HG02970 (cell line): ENCODE results near the gene DSCAM.

Experiments used
- ATAC-seq: cut with Tn5 transposase; IDR thresholded peaks from one replicate; pipeline ENCODE4 v1.9.1; 2021; ENCODE audit warnings: mild to moderate bottlenecking, moderate library complexity, moderate number of reproducible peaks; ENCODE audit not compliant: unreplicated experiment, low FRiP score

The DSCAM gene

DNA sequence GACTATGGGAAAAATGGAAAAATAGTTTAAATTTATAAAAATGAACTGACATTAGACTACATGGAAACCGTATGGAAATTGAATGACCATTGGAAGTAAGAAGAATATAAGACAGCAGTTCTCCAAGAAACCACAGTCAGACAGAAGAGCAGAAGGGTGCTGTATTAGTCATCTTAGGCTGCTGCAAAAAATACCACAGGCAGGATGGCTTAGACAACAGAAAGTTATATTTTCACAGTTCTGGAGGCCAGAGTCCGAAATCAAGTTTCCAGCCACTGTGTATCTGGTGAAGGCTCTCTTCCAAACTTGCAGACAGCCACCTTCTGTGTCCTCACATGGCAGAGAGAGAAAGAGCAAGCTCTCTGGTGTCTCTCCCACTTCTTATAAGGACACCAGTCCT, 175.2 kb downstream of the DSCAM start:
- ATAC-seq, result no peak

DNA sequence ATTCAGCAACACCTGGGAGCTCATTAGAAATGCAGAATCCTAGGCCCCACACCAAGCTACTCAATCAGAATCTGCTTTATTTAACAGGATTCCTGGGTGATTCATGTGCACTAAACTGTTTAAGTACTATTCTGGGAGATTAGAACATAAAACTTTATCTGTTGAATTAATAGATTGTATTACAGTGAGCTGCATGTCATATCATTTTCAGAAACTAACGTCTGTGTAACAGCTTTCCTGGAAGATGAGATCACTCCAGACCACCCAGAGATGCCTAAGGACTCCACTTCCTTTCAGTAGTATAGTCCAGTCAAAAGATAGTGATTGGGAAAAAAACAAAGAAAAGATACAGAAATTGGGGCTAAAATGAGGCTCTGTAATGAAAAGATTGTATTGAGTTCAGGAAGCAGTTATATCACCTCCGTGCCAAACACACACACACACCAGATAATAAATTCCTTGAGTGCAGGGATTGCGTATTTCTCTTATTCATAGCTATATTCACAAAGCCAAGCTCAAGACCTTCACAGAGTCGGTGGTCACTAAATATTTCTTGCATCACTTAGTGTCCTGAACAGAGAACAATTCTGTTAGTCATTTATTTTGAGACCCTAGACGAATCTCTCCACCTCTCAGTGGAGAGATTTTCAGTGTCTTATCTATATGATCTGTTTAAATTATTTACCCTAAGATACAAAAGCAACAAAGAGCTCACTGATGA, 178.2 kb downstream of the DSCAM start:
- ATAC-seq, result no peak

DNA sequence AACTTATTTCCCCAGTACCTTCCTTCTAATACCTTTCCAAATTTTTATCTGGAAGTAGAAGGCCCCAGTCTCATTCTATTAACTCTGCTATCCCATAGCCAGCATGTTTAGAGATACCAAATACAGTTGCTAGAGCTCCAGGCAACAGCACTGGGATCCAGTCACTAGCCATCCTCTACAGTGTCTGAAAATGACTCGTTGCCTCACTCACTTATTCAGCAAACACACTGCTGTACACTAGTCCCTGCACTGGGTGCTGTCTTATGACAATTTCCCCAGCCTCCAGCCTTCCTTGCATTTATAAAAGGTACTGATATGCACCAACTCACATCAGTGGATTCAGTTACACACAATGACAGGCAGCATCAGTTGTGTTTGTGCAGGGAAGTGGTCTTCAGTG, 179.0 kb downstream of the DSCAM start:
- no peak for ATAC-seq

DNA sequence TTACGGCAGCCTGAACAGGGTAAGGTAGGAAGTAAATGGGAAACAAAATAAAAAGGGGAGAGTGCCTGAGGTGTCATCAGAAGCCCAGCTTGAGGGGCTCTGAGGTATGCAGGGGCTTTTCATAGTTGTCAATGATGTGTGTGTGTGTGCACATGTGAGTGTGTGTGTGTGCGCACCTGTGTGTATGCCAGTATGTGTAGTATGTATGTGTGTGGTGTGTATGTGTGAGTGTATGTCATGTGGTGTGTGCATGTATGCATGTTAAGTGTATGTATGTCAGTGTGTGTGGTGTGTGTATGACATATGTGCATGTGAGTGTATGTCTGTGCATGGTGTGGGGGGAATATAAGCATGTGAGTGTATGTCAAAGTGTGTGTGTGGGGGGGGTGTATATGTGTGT, 184.1 kb downstream of the DSCAM start:
- no peak for ATAC-seq

DNA sequence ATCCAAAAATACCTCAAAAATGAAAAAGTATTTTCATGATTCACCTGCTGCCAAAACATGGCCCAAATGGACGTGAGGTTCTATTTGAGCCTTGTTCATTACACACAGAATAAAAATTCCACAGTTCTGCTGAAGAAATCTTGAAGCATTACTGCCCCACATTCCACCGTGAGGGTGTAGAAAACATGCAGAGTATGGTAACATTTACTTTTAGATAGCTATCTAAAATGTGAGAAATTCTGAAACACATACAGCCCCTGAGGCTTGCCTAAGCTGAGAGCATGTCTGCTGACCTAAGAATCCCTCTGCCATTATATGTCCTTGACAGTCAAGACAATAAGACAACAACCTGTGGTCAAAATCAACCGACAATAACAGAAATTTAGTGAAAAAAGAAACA, 186.5 kb downstream of the DSCAM start:
- no peak for ATAC-seq

DNA sequence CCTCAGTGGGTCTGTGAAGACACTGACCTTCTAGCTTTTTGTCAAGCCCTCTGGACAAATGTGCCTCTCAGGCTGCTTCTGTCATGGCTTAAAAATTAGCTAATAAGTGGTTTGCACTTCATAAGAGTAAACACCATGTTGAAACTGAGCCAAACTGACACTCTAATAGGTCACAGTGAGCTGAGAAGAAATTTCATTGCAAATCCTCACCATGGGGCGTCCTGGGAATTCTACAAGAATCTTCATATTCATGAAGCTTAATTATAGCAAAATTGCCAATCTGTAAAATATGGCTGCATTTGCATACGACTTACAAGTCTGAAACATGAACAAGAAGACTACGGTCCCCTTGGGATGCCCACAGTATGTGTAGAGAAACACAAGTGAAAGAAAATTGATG, 188.6 kb downstream of the DSCAM start:
- ATAC-seq, result no peak

DNA sequence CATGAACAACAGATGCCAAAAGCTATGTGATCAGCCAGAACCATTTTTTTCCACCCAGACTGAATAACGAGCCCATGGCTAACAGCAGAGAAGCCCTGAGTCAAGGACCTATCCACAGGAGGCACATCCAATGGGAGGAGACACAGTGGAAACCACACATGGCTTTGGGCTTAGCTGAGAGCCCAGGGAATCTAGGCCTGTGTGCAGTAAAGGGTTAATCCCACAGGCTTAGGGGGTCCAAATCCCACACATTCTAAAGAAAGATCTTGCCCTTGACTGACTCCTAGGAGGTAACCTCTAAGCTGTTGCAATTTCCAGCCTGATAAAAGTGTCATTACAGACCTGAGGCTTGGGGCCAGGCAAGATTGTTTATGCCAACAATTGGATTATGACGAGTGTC, 194.5 kb downstream of the DSCAM start:
- ATAC-seq, result no peak

DNA sequence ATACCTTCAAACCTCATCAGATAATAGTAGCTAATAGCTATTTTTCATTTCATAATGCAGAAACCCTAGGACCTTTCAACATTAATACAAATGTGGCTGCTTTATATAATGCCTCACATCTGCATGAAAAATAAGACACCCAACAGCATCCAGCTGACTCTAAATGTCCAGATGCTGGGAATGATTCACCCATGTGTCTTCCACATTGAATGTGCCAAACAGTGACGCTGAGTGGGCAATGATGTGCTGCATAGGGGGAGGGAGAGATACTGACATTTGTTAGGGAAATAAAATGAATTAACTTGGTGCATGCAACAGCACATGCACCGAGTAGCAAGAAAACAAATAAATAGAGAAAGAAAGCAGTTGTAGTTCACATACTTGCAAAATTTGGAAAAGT, 199.3 kb downstream of the DSCAM start:
- ATAC-seq, result no peak

DNA sequence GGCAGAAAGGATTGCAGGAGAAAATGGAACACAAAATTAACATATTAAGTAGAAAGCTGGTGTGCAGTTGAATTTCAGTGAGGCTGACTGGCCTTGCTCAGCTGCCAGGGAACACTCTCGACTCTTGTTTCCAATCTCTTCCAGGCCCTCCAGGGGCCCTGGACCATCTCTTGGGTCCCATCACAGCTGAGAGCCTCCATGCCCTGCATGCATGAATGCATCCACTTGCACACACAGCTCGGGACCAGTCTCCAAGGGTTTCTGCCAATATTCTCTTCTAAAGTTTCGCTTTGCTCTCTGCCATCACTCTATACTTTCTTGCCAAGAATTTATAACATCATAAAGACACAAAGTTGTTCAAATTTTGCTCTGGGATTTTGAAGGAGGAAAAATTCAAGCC, 200.3 kb downstream of the DSCAM start:
- ATAC-seq, result no peak

DNA sequence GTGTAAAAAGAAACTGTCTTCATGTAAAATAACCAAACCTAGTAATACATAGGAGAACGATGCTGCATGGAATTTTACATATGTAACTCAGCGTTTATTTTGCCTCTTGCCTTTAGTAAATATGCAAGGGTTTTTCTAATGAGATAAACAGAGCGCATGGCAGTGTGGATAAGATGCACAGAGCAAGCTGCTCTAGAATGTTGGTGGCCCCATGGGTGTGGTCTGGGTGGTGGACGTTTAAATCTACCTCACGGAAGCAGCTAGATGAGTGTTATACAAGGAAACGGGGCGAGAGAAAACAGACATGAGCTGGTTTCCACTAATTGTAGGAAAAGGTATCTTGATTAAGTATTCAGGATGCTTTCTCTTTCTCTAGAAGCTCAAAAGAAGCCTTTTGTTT, 205.9 kb downstream of the DSCAM start:
- ATAC-seq, result no peak

DNA sequence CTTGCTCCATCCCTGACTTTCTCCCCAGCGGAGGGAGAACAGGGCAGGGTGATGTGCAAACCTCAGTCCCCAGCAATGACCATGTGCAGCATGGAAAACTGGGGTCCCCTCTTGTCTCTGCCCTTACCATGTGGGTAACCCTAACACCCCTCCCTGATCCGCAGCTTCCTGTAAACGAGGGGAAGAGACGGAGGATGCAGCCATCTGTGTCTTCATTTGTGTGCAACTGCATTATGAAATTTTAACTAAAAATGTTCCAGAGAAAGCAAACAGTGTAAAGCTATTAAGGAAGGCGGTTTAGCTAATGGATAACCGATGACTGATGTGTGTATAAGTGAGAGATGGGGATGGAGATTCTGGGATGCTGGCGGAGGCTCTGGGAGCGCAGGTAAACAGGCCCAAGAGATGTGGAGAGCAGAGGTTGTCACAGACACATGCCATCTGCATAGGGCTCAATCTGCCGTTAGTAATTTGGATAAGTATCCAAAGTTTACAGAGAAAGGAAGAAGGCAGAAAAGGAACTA, 206.6 kb downstream of the DSCAM start:
- ATAC-seq, result no peak

DNA sequence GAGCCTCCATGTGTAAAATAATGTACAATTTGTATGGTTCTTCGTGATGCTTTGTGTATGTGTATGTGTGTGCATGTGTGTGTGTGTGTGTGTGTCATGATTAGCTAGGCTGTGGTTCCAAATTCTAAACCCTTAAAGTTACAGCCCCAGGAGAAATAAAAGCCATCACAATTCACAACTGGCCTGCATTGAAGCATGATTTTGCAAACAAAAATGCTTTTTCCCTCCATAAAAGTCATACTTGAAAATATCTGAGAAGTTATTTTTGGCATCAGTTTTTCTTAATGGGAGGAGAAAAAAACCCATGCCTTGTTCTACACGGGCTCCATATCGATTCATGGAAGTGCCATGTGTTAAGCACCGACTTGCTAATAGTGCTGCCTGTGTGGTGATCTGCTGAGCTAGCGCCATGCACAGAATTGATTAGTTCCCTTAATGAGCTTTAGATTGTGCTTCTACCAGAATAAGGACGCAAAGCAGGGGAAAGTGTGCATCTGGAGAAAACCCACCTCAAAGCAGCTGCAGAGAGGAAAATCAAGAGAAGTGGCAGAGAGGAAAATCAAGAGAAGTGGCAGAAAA, 207.3 kb downstream of the DSCAM start:
- no peak for ATAC-seq

DNA sequence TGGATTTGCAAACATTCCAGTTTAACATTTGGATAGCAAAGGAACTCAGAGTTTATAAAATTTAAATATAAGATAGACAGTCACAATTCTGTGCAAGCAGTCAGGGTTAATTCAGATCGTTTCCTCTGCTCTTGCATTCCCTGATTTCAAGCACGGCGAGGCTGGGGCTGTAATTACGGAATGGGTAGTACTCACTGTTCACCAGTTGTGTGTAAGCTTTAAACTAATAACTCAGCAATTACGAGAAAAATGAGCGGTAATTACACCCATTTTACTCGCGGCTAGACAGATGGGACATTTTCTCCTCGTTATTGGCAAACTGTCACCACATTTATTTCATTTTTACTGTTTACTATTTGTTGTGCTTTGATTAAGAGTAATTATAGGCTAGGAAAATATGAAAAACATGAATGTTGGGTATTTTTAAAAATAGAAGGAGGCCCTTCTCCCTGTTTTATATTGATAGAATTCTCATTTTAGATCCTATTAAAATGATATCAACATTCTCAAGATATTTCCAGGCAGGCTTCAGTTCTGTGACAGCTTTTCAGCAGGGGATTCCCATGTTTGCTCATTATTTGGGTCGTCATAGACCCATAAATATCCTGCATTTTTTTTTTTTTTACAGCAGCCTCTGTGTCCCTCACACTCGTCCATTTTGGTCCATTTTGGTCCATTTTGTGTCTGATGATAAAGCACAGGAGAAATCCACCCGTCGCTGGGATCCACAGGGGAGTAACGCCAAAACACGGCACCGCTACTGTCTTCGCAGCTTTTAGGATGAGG, 208.3 kb downstream of the DSCAM start:
- no peak for ATAC-seq

DNA sequence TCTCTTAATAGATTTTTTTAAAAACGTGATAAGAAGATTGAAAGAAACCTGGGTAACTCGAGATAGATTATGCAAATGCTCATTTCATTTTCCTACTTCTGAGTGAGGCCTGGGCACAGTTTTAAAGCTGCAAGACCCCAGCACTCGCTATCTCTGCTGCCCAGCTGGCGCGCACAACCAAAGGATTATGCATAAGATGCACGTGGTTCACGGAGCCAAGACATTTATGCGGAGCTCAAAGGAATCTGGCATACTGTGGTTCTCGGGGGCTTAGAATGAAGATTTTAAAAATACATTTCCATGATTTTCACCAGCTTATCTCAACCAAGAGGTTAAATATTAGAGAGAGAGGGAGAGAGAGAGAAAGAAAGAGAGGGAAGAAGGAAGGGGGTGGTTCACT, 210.9 kb downstream of the DSCAM start:
- no peak for ATAC-seq

DNA sequence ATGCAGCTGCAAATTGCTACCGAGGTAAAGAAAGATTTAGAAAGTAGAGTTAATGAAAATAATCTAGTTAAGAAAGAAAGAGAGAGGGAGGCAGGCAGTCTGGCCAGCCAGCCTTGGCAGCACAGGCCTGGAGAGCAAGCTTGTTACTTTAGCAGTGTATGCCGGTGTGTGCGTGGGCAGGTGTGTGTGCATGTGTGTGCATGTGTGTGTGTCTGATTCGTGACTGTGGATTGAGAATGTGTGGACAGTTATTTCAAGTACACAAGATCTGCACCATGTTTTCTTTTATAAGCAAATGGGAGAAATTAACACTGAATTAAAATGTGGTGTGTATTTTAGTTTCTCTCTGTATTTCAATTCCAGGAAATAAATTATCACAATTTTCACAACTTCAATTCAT, 211.6 kb downstream of the DSCAM start:
- ATAC-seq, result no peak

DNA sequence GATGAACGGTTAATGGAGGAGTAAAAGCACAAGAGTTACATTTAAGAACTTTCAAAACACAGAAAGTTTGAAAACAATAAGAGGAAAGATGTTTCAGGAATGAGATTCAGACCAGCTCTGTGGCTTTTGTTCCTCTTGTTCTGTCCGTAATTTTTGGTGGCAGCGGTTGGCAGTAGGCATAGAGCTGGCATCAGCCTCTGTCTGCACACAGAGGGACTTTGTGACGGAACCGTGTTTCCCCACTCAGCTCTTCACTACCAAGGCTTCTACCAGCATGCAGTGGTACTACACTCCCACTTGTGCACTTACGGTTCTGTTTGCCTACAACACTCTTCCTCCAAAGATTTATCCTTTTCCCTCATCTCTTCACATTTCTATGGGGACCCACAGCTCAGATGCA, 212.8 kb downstream of the DSCAM start:
- ATAC-seq, result no peak

DNA sequence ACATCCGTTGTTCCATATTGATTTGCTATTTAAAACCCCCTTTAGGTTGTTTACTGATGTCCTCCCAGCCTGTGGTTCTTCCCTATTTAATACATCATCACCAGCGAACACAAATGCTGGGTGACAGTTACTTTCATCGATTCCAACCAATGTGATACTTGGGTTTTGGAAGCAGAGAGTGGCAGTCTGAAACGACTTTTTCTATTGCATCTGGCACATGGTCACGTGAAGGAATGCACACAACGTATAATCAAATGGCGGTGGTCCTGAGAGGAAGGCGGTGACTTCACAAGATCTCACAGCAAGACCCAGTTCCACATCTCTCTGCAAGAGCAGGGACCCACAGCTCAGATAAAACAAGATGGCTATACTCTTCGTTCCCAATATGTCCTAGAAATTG, 213.9 kb downstream of the DSCAM start:
- ATAC-seq, result no peak

DNA sequence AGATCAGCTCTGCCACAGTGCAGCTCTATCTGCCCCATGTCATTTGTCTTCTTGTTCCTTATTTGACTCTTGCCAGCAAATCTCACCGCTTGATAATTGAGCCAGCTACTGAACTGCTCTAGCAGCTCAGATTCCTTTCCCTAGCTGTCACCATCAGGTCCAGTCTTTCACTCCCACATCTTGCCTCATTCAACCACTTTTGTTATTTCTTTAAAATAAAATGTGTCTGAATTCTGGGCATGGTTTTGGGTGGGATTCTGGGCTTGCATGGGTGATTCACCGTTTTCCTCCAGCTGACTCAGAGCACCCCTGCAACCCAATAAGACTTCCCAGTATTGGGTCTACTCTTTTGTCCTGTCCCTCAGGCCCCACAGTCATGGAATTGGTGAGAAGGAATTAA, 215.7 kb downstream of the DSCAM start:
- no peak for ATAC-seq

DNA sequence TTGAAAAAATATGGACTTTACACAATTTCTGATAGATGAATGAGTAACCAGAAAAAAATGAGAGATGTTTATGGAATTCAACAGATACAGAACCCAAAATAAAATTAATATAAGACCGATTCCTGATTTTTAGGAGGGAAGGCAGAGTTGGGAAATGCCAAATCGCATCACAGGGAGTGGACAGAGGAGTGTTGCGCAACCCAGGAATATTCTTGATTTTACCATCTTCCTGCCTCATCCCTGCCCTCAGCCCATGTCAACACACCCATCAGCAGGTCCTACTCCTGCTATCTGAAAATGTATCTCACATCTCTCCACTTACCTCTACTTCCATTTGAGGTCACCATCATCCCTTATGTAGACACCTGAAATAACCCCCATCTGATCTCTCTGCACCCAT, 221.0 kb downstream of the DSCAM start:
- ATAC-seq, result no peak

DNA sequence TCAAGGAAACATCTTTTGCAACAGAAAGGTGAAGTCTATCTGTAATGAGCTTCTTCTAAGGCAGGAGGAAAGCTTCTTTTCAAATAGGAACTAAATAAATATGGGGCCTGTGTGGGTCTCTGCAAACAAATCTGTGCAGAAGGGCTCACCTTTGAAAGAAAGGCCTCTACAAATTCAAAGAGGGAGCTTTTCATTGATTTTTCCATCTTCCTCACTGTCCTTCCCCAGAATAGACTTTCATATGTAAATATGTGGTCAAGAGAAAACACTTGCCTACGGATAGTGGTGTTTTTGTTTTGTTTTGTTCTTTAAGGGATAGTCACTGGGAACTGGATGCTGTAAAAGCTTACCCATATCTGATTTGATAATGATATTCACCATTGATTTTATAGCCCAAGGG, 223.4 kb downstream of the DSCAM start:
- ATAC-seq, result no peak

DNA sequence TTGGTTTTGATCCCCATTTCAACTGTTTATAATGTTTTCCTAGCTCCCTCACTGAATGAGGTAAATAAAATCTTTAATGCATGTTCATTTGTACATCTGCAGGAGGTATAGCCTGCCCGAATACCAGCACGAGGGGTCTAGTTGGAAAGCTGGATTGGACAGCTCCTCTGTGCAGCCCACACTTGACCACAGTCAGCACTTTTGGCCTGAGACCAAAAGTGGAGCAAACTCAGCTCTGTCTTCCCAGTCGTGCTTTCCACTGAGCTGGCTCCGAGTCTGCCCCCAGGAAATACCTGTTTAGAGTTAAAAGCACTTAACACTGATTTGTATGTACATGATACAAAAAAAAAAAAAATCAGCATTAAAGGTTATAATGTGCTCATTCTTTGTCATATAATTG, 224.4 kb downstream of the DSCAM start:
- ATAC-seq, result no peak
